Body of pancreas (tissue), 4 donors: ENCODE results near the gene TSPAN3.

ENCODE experiments used
- CTCF ChIP-seq, 7 experiments: fragments of 450-650 bp in 4 of 7; fragments of 200-600 bp in 3 of 7; sonication (generic) in 3 of 7; IDR thresholded peaks; one replicate each; pipeline ENCODE4 v1.5.1; 2016 to 2019; ENCODE audit warnings: antibody characterized with exemption in 7 of 7
- POLR2A ChIP-seq, 3 donors: fragments of 450-650 bp; IDR thresholded peaks; one replicate each; pipeline ENCODE4 v1.6.1; 2016; ENCODE audit warnings: antibody characterized with exemption in 3 of 3, mild to moderate bottlenecking in 2 of 3

DNA sequence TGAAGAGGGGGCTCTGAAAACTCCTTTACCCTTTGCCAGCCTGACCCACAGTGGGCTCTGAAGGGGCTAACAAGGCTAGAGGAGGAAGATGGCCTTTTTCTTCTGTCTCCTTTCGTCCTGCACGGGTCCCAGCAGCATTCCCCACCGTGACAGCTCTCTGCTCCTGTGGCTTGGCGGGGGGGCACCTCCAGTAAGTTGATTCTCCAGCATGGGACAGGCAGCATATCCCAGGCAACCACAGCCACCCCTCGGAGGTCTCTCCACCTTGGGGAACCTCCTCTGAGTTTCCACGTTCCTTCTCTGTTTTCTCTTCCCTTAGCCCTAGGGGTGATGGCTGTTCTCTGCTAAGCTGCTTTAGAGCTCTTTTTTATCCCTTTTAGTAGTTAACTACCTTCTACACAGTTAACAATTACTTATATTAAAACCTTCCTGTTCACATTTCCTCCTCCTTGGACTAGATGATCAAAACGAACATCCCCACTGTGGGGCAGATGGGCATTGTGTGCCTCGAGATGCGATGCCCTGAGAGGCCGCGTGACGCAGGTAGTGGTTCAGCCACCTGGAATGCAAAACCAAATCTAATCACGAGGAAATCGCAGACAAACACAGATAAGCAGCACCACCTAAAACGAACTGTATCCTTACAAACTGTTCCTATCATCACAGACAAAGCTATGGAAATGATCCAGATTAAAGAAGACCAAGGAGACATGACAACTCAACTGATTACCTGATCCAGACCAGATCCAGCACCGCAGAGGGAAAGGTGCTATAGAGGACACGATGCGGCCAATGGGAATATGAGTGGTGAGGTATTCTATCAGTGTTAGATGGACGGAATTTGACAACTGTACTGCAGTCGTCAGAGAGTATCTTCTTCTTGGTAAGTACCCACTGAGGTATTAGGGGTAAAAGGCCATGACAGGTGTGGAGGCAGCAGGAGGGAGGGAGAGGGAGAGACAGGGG is 27.7 kb downstream of the TSPAN3 start:
- TF ChIP-seq CTCF (IDR thresholded peaks at IDR 0.05) (no peak), POLR2A (IDR thresholded peaks at IDR 0.05) (no peak)
